Lower lobe of right lung (tissue), 2 donors: ENCODE data around the gene LRIG1. TPM values are rescaled to one million over a fixed set of nuclear protein-coding genes. Genes with fewer than 3 reads are reported as not detected.

Experiments used
- ATAC-seq, 2 donors: fragments of 200-7000 bp; cut with Tn5 transposase; one replicate each; pipeline ENCODE4 v1.9.1; 2020 to 2022; ENCODE audit warnings: mild to moderate bottlenecking in 2 of 2, moderate library complexity in 2 of 2
- DNase-seq: peaks from one replicate; pipeline ENCODE4 v3.0.0-alpha.2; 2020
- H3K27ac ChIP-seq: fragments of 200-600 bp; one replicate; pipeline ENCODE4 v1.8.0; 2022
- H3K27me3 ChIP-seq: fragments of 200-600 bp; one replicate; pipeline ENCODE4 v1.8.0; 2022; ENCODE audit warnings: low read depth
- H3K36me3 ChIP-seq: fragments of 200-600 bp; one replicate; pipeline ENCODE4 v1.8.0; 2022; ENCODE audit warnings: mild to moderate bottlenecking
- H3K4me1 ChIP-seq: fragments of 200-600 bp; one replicate; pipeline ENCODE4 v1.8.0; 2022
- H3K4me3 ChIP-seq: fragments of 200-600 bp; one replicate; pipeline ENCODE4 v1.8.0; 2022; ENCODE audit warnings: mild to moderate bottlenecking
- H3K9me3 ChIP-seq: fragments of 200-600 bp; one replicate; pipeline ENCODE4 v1.8.0; 2022
- CTCF ChIP-seq: fragments of 200-600 bp; IDR thresholded peaks from one replicate; pipeline ENCODE4 v1.8.0; 2022; ENCODE audit warnings: antibody characterized with exemption, mild to moderate bottlenecking
- intact Hi-C: fragments of 100-400 bp; cut with DNase I; formaldehyde crosslinking; loops from one replicate; pipeline ENCODE4 v1.11.0; 2022
- total RNA-seq: library from RNA; stranded (reverse); fragmentation: NEBNext Ultra II Directional; extraction: Animal tissue kit (Norgen Biotek cat#: 25700); gene quantifications from one replicate; pipeline ENCODE4 v1.2.1, GENCODE V29; 2021
- donor health status: DM: no; HTN: yes; CAD: no; lungs with severe emphysema.

Gene LRIG1
- total RNA-seq, 1 donor from 2014 or later = 54.2 TPM

- H3K36me3 ChIP-seq = peaks cover 81% of the 10 kb centered on the region
- H3K9me3 ChIP-seq = no peaks in the 10 kb centered on the region
- ATAC-seq = no peak
- intact Hi-C loops = no loop called here
- no peak overlapping the region for H3K4me3 ChIP-seq
- no peak for TF ChIP-seq CTCF
- no peaks in the 10 kb centered on the region for H3K27me3 ChIP-seq
- no peak for DNase-seq
- peaks cover 4% of the 10 kb centered on the region for H3K4me1 ChIP-seq
- H3K27ac ChIP-seq = no peak overlapping the region
Measured at GRCh38 chr3:66411474-66411873, 89.3 kb downstream of the LRIG1 start.

DNA sequence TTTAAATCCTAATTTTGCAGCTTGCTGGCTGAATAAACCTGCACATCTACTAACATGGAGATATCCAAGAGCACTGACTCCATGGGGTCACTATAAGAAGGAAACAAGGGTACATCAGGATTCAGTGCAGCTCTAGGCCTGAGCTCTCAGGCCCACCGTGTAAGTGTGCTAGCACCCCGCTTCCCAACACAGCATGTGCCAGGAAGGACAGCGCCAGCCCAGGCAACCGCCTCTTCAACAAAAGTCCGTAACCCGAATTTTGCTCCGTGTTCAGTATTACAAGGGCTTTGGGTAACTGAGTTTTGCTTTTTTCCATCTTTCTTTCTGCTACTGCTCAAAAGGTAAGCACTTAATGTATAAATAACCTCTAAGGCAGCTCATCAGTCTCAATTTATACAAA is 89.8 kb downstream of the LRIG1 start:
- DNase-seq (no peak), ATAC-seq (no peak)
- TF ChIP-seq CTCF = no peak
- H3K4me3 ChIP-seq = no peak overlapping the region
- no peaks in the 10 kb centered on the region for H3K9me3 ChIP-seq
- H3K27ac ChIP-seq = no peak overlapping the region
- intact Hi-C loops = no loop called here
- H3K27me3 ChIP-seq = no peaks in the 10 kb centered on the region
- no peaks in the 10 kb centered on the region for H3K4me1 ChIP-seq
- H3K36me3 ChIP-seq = peaks cover 82% of the 10 kb centered on the region

GRCh38 chr3:66409771-66410754 is 90.8 kb downstream of the LRIG1 start:
- no peaks in the 10 kb centered on the region for H3K9me3 ChIP-seq
- no peak for TF ChIP-seq CTCF
- H3K27ac ChIP-seq = no peak overlapping the region
- DNase-seq (no peak), ATAC-seq (no peak)
- H3K27me3 ChIP-seq = no peaks in the 10 kb centered on the region
- intact Hi-C loops = loop anchor here (10.0 kb wide), 1 partner anchor 405 kb away; no protein-coding TSS in a partner anchor
- no peak overlapping the region for H3K4me3 ChIP-seq
- H3K4me1 ChIP-seq = no peaks in the 10 kb centered on the region
- H3K36me3 ChIP-seq = peaks cover 82% of the 10 kb centered on the region

GRCh38 chr3:66407611-66408218 is 93.1 kb downstream of the LRIG1 start:
- no peak overlapping the region for H3K27ac ChIP-seq
- ATAC-seq = peak; percentile 82 to 87
- H3K4me1 ChIP-seq = no peaks in the 10 kb centered on the region
- intact Hi-C loops = loop anchor here (10.0 kb wide), 1 partner anchor 407 kb away; no protein-coding TSS in a partner anchor
- peak; percentile 94 for TF ChIP-seq CTCF
- H3K9me3 ChIP-seq = no peaks in the 10 kb centered on the region
- peaks cover 76% of the 10 kb centered on the region for H3K36me3 ChIP-seq
- H3K27me3 ChIP-seq = no peaks in the 10 kb centered on the region
- DNase-seq = peak; percentile 75
- no peak overlapping the region for H3K4me3 ChIP-seq

DNA sequence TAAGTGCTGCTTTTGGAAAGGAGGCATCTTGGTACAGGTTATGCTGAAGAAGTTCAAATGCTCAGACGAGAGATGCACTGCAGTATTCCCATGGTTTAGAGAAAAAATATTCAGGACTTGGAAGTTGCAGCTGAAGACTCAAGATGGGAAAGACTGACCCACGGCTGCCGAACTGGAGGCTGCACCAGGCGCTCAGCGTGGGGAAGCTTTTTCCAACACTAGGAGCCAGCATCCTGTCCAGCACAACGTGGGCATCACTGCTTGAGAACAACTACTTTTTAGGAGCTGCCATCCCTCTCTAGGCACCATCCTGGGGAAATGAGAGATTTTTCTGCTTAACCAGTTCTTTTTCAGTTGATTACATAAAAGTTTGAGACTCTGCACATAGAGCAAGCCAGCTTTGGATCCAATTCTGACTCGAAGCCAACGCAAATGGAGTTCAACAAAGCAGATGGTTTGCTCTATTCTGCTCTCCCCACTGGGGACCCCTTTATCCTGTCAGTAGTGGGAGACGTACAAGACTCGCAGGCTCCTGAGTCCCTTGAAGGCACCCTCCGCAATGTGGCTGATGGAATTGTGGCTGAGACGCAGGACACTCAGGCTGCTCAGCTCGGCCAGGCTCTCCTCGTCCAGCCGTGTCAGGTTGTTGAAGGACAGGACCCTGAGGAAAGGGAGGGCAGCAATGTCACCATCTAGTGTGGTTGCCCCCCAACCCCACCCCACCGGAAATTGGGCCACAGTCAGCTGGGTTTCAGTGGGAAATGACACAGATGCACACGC is 93.8 kb downstream of the LRIG1 start:
- DNase-seq (no peak), ATAC-seq (no peak)
- H3K36me3 ChIP-seq = peaks cover 70% of the 10 kb centered on the region
- intact Hi-C loops = loop anchor here (10.0 kb wide), 1 partner anchor 408 kb away; no protein-coding TSS in a partner anchor
- TF ChIP-seq CTCF = no peak
- no peak overlapping the region for H3K4me3 ChIP-seq
- no peaks in the 10 kb centered on the region for H3K27me3 ChIP-seq
- no peak overlapping the region for H3K27ac ChIP-seq
- no peaks in the 10 kb centered on the region for H3K9me3 ChIP-seq
- no peaks in the 10 kb centered on the region for H3K4me1 ChIP-seq
